ENCODE data around the gene TIMP2. TPM values are rescaled to one million over a fixed set of nuclear protein-coding genes. Genes with fewer than 3 reads are reported as not detected.
A peak's percentile ranks its signal among the peaks of the same experiment; 100 is the strongest.

The TIMP2 gene
- total RNA-seq, 2 experiments from 2014 or later: 6.2 to 7.0 TPM

DNA sequence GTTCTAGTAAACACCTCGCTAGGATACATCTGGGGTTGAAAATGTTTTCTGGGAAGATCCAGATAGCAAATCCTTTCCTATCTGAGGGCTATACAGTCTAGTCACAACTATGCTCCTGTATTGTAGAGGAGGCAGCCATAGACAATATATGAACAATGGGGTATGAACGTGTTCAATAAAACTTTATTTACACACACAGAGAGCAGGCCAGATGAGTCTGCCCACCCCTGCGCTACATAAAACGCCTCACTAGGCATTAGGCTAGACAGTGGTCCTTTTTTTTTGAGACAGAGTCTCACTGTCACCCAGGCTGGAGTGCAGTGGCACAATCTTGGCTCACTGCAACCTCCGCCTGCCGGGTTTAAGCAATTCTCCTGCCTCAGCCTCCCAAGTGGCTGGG lies 95.7 kb downstream of the TIMP2 start:
- intact Hi-C loops (cut with DNase I, micrococcal nuclease): no loop called here
- Mint-ChIP-seq H3K36me3 (ENCODE audit: low read depth) (peaks cover 99% of the 10 kb centered on the region), H3K27ac (no peak overlapping the region), H3K27me3 (no peaks in the 10 kb centered on the region), H3K4me1 (ENCODE audit: low read depth) (peaks cover 60% of the 10 kb centered on the region), H3K9me3 (no peaks in the 10 kb centered on the region), H3K4me3 (no peak overlapping the region)
- DNase-seq (no peak), ATAC-seq (ENCODE audit: poor library complexity) (no peak)
- no peaks in the 10 kb centered on the region for H3K9me3 ChIP-seq (ENCODE audit: control insufficient read depth in 1 of 2, insufficient read depth in 1 of 2, low read length in 2 of 2)
- no peak for TF ChIP-seq CTCF (IDR thresholded peaks at IDR 0.05)
- peaks cover 95% of the 10 kb centered on the region for H3K36me3 ChIP-seq (ENCODE audit: insufficient read depth, low read length)
- H3K27ac ChIP-seq (ENCODE audit: low read depth in 1 of 2, low read length in 2 of 2): no peak overlapping the region
- ChIA-PET POLR2A (interaction anchor here (2.2 kb wide), 1 partner anchor 10 kb away, joined by 10 read pairs; no protein-coding TSS in a partner anchor), CTCF (interaction anchor here (0.6 to 1.0 kb wide), 2 partner anchors 92 to 121 kb away, joined by 3 read pairs; no protein-coding TSS in a partner anchor)
- no peaks in the 10 kb centered on the region for H3K27me3 ChIP-seq (ENCODE audit: control insufficient read depth in 1 of 2, insufficient read depth in 2 of 2, low read length in 2 of 2)
- no peak overlapping the region for H3K4me3 ChIP-seq (ENCODE audit: low read length)
- H3K4me1 ChIP-seq (ENCODE audit: insufficient read depth, low read length): peaks cover 13% of the 10 kb centered on the region

GRCh38 chr17:78828470-78829185 lies 96.6 kb downstream of the TIMP2 start:
- no peaks in the 10 kb centered on the region for H3K27me3 Mint-ChIP-seq
- H3K9me3 Mint-ChIP-seq: no peaks in the 10 kb centered on the region
- intact Hi-C loops (cut with DNase I, micrococcal nuclease): no loop called here
- H3K36me3 Mint-ChIP-seq (ENCODE audit: low read depth): peaks cover 99% of the 10 kb centered on the region
- H3K4me1 Mint-ChIP-seq (ENCODE audit: low read depth): peaks cover 67% of the 10 kb centered on the region
- TF ChIP-seq CTCF (IDR thresholded peaks at IDR 0.05): no peak
- ATAC-seq (ENCODE audit: poor library complexity) (peak; percentile 53), DNase-seq (peak in 4 of 14 experiments; percentile 16 to 51 (median 33))
- Histone ChIP-seq H3K36me3 (ENCODE audit: insufficient read depth, low read length) (peaks cover 95% of the 10 kb centered on the region), H3K4me1 (ENCODE audit: insufficient read depth, low read length) (peaks cover 15% of the 10 kb centered on the region), H3K4me3 (ENCODE audit: low read length) (no peak overlapping the region), H3K27me3 (ENCODE audit: control insufficient read depth in 1 of 2, insufficient read depth in 2 of 2, low read length in 2 of 2) (no peaks in the 10 kb centered on the region), H3K27ac (ENCODE audit: low read depth in 1 of 2, low read length in 2 of 2) (no peak overlapping the region), H3K9me3 (ENCODE audit: control insufficient read depth in 1 of 2, insufficient read depth in 1 of 2, low read length in 2 of 2) (no peaks in the 10 kb centered on the region)
- H3K27ac Mint-ChIP-seq: peak overlapping the region; percentile 91
- ChIA-PET CTCF (interaction anchor here (1.0 kb wide), 1 partner anchor 121 kb away, joined by 3 read pairs; no protein-coding TSS in a partner anchor), POLR2A (interaction anchor here (2.2 kb wide), 1 partner anchor 9 kb away, joined by 10 read pairs; no protein-coding TSS in a partner anchor)
- H3K4me3 Mint-ChIP-seq: no peak overlapping the region

GRCh38 chr17:78826836-78827509 lies 98.2 kb downstream of the TIMP2 start:
- no peaks in the 10 kb centered on the region for H3K9me3 ChIP-seq (ENCODE audit: control insufficient read depth in 1 of 2, insufficient read depth in 1 of 2, low read length in 2 of 2)
- H3K27ac ChIP-seq (ENCODE audit: low read depth in 1 of 2, low read length in 2 of 2): no peak overlapping the region
- Mint-ChIP-seq H3K9me3 (no peaks in the 10 kb centered on the region), H3K27ac (peak overlapping the region; percentile 91), H3K36me3 (ENCODE audit: low read depth) (peaks cover 99% of the 10 kb centered on the region), H3K4me3 (peak overlapping the region; percentile 51), H3K4me1 (ENCODE audit: low read depth) (peaks cover 70% of the 10 kb centered on the region), H3K27me3 (no peaks in the 10 kb centered on the region)
- no peak overlapping the region for H3K4me3 ChIP-seq (ENCODE audit: low read length)
- H3K36me3 ChIP-seq (ENCODE audit: insufficient read depth, low read length): peaks cover 98% of the 10 kb centered on the region
- no peaks in the 10 kb centered on the region for H3K27me3 ChIP-seq (ENCODE audit: control insufficient read depth in 1 of 2, insufficient read depth in 2 of 2, low read length in 2 of 2)
- ChIA-PET CTCF (no interaction called here), POLR2A (interaction anchor here (2.2 kb wide), 1 partner anchor 8 kb away, joined by 10 read pairs; no protein-coding TSS in a partner anchor)
- no peak for TF ChIP-seq CTCF (IDR thresholded peaks at IDR 0.05)
- intact Hi-C loops (cut with DNase I, micrococcal nuclease): no loop called here
- peaks cover 15% of the 10 kb centered on the region for H3K4me1 ChIP-seq (ENCODE audit: insufficient read depth, low read length)
- ATAC-seq (ENCODE audit: poor library complexity) (no peak), DNase-seq (no peak)
